GM11168 (cell line): Measurements from ENCODE around the gene PXMP4.
"Not testable (repeated sequence)": the region's sequence is repeated elsewhere in the genome, so short reads cannot be mapped to it uniquely, and the experiment has no call there.

Source experiments
- in situ Hi-C: fragments of 300-500 bp; cut with MboI; formaldehyde crosslinking; loops from one replicate; pipeline ENCODE4 v1.12.0; 2022; ENCODE audit warnings: low sequenced_read_pairs; ENCODE audit not compliant: unreplicated experiment

The PXMP4 gene, protein sequence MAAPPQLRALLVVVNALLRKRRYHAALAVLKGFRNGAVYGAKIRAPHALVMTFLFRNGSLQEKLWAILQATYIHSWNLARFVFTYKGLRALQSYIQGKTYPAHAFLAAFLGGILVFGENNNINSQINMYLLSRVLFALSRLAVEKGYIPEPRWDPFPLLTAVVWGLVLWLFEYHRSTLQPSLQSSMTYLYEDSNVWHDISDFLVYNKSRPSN

DNA sequence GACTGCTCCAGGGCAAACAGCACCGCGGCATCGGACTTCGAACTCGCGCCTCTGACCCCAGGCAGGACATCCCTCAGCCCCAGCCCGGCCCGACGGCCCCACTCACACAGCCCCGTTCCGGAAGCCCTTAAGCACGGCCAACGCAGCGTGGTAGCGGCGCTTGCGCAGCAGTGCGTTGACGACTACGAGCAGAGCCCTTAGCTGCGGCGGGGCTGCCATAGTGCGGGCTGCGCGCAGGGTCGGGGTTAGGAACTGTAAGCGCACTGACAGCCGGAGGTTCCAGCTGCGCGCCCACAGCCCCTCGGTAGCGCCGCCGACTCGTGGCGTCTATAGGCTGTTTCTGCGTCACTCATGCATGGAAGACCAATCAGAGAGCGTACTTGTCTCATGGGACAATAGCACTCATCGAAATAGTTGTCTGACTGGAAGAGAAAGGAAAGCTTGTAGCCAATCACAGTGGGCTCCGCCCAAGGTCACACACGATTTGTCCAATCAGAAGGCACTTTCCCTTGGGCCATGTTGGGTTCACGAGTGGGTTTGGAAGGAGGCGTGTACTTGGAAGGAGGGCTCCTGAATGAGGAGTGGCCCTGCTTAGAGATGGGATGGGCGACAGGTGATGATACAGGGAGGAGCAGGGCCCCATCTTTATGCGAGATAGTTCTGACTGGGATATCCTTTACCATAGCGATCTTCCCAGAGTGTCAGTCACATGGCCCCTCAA, at the start of gene PXMP4:
Gene PXMP4, minus strand, starts transcription at position 322 of the 721 bp plus-strand sequence. Its CDS starts 103 bp downstream, at position 219.
- in situ Hi-C loops = no loop called here

DNA sequence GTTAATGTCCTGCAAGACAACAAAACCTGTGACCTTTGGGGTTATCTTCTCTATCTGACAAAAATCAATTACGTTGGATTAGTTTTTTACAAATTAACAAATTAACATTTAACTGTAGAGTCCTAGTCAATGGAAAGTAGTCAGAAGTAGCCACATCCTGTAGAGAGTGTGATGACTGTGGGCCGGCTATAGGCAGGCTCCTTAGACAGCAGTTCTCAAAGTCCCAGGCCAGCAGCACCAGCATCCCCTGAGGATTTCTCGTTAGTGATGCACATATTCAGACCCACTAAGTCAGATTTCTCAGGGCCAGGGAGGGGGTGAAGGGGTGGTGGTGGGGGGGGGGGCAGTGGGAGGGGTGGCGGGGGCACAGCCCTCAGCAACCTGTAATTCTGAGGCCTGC, 48.9 kb upstream of the PXMP4 start:
- in situ Hi-C loops = no loop called here

DNA sequence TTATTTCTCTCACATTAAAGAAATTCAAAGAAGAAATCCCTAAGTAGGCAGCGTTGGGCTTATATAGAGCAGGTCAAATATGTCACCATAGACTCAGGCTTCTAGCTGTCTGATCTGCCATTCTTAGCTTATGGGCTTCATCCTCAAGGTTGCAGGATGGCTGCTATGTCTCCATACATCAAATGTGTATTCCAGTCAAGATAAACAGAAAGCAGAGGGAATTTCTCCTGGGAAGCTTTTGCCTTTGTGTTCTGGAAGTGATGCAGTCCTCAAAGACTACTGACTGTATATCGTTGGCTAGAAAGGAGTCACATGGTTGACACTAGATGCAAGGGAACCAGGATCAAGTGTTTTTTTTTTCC, 47.6 kb upstream of the PXMP4 start:
- in situ Hi-C loops = no loop called here

DNA sequence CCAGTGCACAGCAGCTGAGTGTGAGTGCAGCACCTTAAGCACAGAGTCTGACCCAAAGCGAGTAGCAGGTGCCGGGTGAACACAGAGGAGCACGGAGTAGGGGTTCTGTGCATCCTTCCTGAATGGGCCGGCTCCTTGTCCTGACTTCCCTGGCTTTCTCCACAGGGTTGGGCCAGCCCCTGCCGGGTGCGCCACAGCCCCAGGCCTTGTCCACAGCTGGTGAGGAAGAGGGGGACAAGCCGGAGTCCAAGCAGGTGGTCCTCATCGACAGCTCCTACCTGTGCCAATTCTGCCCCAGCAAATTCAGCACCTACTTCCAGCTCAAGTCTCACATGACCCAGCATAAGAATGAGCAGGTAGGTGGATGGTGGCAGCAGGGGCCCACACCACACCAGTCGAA, 46.6 kb upstream of the PXMP4 start:
- in situ Hi-C loops = no loop called here

DNA sequence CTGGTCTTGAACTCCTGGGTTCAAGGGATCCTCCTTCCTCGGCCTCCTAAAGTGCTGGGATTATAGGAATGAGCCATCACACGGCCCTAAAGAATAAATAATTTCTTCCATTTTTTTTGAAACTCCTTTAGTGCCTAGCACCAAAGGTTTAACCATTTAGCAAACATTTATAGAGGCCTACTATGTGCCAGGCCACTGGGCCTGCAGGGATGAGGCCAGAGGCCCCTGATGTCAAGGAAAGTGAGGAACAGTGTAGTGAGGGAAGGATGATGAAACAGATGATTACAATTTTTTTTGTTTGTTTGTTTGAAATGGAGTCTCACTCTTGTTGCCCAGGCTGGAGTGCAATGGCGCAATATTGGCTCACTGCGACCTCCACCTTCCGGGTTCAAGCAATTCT, 45.5 kb upstream of the PXMP4 start:
- in situ Hi-C loops = no loop called here

DNA sequence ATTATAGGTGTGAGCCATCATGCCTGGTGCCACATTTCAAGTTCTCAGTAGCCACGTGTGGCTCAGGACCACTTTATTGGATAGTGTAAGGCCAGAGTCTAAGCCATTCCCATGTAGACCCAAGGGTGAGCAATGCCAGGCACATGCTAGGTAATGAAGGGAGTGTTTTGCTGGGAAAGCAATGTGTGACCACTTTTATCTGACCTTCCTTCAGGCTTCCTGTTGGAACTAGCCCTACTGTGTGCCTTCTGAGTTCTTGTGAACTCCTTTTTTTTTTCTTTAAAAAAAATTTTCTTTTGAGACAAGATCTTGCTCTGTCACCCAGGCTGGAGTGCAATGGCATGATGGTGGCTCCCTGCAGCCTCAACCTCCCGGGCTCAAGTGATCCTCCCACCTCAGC, 45.0 kb upstream of the PXMP4 start:
- in situ Hi-C loops = no loop called here

DNA sequence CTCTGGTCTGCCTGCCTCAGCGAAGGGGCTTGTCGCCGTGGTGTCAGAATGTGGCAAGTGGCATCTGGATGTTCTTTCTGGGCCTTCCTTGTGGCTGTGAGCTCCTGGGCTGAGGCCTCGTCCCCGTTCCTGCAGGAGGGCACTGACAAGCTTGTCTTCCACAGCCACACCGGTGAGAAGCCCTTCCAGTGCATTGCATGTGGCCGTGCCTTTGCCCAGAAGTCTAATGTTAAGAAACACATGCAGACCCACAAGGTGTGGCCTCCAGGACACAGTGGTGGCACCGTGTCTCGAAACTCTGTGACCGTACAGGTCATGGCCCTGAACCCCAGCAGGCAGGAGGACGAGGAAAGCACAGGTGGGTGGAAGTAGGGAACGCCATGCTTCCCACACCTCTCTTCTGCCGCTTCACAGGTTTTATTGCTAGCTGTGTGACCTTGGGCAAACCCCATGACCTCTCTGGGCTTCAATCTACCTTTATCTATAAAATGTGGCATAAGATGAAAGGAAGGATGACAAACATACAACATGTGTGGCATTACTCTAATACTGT, 41.7 kb upstream of the PXMP4 start:
- in situ Hi-C loops = no loop called here

DNA sequence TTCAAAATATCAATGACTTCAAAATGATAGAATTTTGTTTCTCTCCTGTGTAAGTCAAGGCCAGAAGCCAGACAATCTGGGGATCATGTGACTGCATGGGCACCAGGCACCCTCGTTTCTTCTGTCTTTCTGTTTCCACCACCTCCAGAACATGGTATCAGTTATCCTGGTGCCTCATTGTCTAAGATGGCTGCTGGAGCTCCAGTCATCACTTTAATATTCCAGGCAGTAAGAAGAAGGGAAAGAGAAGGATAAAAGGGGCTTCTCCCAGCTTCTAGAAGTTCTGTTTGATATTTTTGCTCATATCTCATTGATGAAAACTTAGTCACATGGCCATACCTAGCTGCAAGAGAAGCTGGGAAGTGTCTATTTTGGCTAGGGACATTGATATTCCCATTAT, 37.3 kb upstream of the PXMP4 start:
- in situ Hi-C loops = no loop called here

DNA sequence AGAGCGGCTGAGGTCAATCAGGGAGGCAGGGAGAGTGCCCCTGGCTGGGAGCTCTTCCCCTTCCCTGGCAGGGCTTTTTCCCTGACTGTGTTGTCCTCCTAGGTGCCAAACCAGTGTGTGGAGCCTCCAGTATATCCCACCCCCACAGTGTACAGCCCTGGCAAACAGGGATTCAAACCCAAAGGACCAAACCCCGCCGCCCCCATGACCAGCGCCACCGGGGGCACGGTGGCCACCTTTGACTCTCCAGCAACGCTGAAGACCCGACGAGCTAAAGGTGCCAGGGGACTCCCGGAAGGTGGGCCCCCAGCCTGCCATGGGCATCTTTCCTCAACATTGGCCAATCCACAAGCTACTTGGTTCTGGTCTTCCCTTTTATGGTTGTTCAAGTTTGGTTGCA, 36.9 kb upstream of the PXMP4 start:
- in situ Hi-C loops = no loop called here

DNA sequence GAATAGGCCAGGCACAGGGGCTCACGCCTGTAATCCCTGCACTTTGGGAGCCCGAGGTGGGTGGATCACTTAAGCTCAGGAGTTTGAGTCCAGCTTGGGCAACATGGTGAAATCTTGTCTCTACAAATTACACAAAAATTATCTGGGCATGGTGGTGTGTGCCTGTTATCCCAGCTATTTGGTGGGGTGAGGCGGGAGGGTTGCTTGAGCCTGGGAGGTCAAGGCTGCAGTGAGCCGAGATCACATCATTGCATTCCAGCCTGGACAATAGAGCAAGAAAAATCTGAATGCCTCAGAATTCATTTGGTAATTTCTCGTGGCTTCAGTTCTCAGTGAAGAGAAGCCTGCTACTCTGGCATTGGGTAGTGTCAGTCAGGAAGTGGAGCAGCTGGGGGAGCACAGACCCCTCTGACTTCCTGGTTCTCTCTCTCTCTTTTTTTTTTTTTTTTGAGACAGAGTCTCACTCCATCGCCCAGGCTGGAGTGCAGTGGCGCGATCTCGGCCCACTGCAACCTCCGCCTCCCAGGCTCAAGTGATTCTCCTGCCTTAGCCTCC, 35.9 kb upstream of the PXMP4 start:
- in situ Hi-C loops = not testable (repeated sequence)

DNA sequence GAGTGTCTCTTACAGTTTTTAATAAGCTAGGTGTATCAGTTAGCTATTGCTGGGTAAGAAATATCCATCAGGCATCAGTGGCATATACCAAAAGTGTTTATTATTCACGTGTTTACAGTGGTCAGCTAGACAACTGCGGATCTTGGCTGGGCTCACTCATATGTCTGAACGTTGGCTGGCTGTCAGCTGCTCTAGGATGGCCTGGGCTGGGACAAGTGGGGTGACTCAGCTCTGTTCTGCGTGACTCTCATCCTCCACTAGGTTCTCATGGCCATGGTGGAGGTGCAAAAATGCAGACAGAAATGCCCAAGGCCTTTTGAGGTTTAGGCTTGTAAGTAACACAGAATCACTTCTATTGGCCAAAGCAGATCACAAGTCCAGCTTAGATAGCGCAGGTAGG, 33.7 kb upstream of the PXMP4 start:
- in situ Hi-C loops = no loop called here

DNA sequence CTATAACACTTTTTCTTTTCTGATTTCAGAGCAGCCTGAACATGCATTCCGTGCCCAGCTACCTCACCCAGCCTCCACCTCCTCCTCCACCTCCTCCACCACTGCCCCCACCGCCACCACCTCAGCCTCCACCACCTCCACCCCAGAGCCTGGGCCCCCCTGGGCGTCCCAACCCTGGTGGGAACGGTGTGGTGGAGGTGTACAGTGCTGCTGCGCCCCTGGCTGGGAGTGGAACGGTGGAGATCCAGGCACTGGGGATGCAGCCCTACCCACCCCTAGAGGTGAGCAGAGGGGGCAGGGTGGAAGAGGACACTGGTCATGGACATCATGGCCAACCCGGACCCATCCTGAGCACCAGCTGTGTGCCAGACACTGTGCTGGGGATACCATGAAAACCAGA, 33.0 kb upstream of the PXMP4 start:
- in situ Hi-C loops = no loop called here

DNA sequence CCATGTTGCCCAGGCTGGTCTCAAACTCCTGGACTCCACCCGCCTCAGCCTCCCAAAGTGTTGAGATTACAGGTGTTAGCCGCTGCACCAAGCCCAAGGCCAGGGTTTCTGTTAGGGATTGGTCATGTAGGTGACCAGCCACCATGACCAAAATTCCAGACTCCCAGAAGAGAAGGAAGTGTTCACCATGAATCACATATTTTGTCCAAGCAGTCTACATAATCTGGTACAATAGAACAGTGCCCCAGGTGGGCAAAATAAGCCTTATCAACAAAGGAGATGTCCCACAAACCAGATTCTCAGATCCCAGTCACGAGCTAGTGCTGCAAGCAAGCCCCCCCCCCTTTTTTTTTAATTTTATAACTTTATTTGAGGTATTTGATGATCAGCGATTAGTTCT, 31.7 kb upstream of the PXMP4 start:
- in situ Hi-C loops = no loop called here

DNA sequence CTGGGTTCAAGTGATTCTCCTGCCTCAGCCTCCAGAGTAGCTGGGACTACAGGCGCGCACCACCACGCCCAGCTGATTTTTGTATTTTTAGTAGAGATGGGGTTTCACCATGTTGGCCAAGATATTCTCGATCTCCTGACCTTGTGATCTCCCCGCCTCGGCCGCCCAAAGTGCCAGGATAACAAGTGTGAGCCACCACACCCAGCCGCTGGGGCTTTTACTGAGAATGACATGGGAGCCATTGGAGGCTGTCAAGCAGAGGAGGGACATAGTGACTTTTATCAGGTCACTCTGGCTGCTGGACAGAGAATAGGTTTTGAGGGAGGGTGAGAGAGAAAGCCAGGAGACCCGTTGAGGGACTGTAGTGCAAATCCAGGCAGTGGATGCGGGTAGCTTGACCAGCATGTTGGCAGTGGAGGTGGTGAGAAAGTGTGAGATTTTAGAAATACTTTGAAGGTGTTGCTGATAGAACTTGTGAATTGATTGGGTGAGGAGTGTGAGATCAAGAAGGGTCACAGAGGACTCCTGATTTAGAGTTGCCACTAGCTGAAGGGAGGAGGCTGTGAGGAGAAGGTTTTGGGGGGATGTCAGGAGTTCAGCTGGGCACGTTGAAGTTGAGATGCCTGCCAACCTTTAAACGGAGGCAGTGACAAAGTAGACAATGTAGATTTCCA, 26.4 kb upstream of the PXMP4 start:
- in situ Hi-C loops = no loop called here

DNA sequence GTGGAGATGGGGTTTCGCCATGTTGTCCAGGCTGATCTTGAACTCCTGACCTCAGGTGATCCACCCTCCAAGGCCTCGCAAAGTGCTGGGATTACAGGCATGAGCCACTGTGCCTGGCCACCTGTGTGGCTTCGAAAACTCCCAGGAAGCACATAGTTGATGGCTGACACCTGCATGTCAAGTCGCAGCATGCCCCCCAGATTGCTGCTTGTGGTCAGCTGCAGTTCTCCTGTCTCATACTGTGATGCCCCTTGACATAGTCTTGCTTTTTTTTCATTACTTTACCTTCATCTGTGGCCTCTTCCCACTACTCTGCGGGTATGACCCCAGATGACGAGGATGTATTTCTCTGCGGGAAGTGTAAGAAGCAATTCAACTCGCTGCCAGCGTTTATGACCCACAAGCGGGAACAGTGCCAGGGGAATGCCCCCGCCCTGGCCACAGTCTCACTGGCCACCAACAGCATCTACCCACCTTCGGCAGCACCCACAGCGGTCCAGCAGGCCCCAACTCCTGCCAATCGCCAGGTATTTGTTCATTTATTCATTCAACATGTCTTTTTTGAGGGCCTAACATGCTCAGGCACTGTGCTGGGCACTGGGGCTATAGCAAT, 24.8 kb upstream of the PXMP4 start:
- in situ Hi-C loops = no loop called here

DNA sequence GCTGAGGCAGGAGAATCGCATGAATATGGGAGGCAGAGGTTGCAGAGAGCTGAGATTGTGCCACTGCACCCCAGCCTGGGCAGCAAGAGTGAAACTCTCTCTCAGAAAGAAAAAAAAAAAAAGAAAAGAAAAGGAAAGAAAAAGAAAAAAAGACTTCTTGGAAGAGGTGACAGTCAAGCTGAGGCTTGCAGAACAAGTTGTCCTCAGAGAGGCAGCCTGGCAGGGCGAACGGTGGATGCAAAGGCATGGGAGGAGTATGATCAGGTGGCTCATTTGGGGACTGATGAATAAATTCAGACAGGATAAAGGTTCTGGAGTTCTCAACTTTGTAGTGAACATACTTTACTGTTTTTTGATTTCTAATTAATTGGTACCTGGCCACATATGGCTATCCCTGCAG, 24.1 kb upstream of the PXMP4 start:
- in situ Hi-C loops = no loop called here

DNA sequence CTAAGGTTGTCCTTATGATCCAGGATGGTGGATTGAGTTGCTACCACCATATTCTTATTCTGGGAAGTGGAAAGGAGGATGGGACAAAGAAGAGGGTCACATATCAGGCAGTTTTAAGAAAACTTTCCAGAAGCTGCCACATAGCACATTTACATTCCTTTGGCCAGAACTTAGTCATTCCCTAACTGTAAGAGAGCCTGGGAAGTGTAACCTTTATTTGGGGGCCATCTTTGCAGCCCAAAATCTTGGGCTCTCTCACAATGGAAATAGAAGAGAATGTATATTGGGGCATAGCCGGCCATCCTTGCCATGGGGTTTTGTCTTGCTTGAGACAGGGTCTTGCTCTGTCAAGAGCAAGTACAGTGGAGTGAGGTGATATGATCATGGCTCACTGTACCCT, 20.1 kb upstream of the PXMP4 start:
- in situ Hi-C loops = no loop called here

DNA sequence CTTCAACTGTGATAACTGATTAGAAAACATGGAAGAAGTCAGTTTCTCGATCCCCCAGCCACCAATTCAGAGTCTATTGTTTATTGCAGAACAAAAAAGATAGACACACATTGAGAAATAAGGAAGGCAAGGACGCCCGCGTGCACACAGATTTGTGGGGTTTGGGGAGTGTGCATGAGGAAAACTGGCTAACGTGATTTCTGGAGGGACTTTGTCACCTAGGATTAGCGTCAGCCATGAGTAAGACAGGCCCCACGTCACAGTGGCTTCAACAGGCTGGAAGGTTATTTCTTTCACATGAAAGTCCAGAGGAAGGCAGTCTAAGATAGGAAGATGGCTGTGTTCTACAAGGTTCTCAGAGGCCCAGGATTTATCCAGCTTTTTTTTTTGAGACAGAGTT, 19.4 kb upstream of the PXMP4 start:
- in situ Hi-C loops = no loop called here

DNA sequence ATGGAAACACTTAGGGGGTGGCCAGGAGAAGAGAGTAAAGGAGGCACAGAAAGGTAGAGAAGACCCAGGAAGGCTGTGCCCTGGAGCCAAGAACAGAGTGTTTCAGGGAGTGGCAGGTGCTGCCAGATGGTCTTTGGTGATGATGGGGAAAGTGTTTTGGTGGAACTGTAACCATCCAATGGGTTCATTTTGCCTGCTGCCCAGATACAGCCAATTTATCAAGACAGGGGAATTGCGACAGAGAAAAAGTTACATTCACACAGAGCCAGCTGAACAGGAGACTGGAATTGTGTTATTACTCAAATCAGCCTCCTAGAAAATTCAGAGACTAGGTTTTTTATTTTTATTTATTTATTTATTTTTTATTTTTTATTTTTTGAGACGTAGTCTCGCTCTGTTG, 16.9 kb upstream of the PXMP4 start:
- in situ Hi-C loops = no loop called here

DNA sequence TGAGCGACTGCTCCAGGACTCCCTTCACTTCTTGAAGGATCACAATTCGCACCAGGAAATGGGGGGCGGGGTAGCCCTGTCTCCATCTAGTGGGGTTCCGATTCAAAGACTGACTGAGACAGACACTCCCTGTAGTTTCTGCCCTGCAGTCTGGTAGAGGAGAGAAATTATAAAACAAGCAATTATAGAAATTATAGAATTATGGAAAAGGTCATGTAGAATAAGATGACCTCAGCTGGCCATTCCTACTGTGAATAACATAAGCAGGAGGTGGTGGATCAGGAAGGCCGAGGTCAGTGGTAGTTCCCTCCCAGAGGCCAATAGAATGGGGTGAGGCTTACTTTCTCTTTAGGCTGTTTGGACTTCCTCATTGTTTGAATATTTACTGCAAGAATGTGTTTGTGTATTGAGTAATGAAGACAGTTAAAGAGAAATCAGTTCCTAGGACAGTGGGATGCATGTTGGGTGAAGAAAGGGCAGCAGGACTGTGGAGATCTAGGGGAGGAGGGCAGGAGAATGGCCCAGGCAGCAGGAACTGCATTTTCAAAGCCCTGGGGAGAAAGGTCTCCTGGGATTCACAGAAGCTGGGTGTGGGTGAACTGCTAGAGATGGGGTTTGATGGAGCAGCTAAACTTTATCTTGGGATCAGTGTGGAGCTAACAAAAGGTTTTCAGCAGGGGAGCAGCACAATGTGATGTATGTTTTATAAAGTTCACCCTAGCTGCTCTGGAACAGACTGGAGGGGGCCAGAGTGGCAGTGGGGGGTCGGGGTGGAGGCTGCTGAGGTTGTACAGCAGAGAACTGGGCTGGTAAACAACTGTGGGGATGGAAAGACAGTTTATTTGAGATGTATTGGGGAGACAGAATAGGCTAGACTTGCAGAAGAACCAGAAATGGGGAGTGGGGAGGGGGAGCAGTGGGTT, 13.8 kb upstream of the PXMP4 start:
- in situ Hi-C loops = no loop called here
